HG03432 (cell line): ENCODE measurements around the gene KMT2E.

Experiments used
- ATAC-seq: cut with Tn5 transposase; IDR thresholded peaks from one replicate; pipeline ENCODE4 v1.9.1; 2021; ENCODE audit warnings: mild to moderate bottlenecking, moderate library complexity; ENCODE audit not compliant: unreplicated experiment

The KMT2E gene

DNA sequence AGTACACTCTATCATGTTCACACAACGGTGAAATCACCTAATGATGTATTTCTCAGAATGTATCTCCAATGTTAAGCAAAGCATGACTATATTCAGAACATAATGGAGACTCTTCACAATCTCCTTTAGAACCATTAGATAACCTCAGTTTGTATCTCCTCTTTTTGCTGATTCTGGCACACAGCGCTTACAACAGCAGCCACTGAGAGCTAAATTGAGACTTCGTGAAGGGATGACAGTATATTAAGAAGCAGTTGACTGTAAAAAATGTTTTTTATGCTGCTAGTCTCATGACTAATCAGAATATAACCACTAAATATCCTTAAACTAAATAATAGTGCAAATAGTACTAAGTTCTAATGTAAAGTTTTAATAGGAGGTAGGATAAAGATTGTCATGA, 46.9 kb downstream of the KMT2E start:
- no peak for ATAC-seq

DNA sequence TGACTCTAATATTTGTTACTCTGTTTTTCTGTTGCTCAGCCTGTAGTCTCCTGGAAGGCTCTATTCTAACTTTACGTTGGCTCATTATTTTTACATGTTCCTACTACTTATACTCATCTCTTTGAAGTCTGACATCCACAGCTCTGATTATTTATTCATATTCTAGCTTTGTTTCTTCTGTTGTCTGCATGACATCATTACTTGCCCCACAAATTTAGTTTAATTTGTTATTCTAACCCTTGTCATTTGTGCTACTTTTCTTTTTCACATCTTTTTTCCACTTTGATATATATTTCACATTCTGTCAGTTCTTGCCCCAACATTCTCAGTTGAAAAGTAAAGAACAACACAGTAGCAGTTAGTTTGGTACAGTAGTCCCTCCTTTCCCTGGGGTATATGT, 51.1 kb downstream of the KMT2E start:
- ATAC-seq = no peak

DNA sequence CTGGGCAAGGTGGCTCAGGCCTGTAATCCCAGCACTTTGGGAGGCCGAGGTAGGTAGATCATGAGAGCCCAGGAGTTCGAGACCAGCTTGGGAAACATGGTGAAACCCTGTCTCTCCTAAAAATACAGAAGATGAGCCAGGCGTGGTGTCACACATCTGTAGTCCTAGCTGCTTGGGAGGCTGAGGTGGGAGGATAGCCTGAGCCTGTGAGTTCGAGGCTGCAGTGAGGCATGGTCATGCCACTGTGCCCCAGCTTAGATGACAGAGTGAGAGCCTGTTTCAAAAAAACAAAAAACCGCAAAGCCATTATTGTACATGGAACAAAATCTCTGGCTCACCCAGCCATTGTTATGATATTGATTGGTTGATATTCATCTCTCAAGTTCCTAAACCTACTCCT, 53.7 kb downstream of the KMT2E start:
- ATAC-seq = no peak

DNA sequence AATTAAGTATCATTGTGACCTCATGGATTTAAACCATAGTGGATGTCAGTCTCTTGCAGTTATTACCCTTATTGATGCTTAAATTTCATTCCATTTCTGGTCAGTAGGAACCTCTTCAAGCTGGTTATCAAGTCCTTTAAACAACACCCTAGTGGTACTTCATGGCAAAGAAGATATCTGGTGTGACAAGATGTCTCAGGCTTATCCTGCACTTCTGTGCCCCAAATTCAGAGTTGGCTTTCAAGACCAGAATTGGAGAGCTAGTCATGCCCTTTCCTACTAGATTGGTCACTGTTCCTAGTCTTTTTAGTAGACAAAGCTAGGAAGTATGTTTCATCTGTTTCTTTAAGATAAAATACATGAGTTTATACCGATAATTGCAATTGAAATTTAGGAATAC, 54.9 kb downstream of the KMT2E start:
- no peak for ATAC-seq

DNA sequence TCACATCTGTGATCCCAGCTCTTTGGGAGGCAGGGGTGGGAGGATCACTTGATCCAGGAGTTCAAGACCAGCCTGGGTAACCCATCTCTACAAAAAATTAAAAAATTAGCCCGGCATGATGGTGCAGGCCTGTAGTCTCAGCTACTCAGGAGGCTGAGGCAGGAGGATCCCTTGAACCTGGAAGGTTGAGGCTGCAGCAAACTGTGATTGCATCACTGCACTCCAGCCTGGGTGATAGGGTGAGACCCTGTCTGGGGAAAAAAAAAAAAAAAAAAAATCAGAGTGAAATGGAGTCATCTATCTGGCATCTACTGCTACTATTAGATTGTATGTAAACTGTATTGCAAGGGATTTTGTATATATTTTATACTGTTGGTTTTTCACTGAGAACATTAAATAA, 59.1 kb downstream of the KMT2E start:
- no peak for ATAC-seq

DNA sequence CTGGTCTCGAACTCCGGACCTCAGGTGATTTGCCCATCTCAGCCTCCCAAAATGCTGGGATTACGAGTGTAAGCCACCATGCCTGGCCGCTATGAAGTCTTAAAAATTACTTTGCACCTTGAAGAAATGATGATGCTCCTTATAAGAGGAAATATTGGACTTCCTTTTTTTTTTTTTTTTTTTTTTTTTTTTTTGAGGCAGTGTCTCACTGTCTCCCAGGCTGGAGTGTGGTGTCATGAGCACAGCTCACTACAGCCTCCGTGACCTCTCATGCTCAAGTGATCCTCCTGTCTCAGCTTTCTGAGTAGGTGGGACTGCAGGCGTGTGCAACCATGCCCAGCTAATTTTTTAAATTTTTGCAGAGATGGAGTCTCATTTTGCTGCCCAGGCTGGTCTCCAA, 65.3 kb downstream of the KMT2E start:
- no peak for ATAC-seq

DNA sequence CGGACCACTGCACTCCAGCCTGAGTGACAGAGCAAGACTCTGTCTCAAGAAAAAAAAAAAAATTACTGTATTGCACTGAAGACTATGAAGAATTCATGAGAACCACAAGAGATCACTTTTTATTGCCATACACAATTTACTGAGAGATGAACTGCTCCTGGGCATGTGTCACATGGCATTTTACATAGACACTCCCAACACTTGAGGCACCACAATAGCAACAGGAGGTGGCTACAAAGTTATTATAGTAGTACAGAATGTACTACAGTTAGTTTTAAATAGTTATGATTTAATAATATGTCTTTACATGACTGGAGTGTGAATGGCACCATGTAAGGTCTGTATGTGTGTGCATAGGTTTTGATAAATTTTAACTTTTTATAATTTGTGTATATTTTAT, 70.6 kb downstream of the KMT2E start:
- no peak for ATAC-seq

DNA sequence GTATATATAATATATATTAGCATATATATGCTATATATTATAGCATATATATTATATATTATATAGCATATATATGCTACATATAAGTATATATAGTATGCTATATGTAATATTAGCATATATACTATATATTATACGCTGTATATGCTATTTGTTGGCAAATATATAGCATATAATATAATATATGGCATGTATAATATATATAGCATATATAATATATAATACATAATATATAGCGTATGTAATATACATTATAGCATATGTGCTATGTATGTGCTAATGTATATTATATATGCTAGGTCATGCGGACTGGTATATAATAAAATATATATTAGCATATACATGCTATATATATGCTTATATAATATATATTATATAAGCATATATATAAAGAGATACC, 72.8 kb downstream of the KMT2E start:
- ATAC-seq = no peak

DNA sequence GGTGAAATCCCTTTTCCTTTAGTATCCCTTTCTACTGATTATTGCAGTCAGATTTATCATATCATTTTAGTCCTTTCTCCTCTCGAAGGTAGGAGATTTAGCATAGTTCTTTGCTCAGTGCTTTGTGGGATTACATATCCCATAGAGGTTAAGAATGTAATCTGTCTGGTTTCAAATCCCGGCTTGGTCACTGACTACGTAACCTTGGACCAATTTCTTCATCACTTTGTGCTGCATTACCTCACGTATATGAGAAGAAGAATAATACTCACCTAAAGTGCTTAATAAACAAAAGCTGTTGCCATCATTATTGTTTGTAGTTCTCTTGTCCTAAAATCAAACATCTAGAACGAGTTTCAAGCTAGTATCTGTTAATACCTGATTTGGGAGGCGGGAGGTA, 74.0 kb downstream of the KMT2E start:
- no peak for ATAC-seq

DNA sequence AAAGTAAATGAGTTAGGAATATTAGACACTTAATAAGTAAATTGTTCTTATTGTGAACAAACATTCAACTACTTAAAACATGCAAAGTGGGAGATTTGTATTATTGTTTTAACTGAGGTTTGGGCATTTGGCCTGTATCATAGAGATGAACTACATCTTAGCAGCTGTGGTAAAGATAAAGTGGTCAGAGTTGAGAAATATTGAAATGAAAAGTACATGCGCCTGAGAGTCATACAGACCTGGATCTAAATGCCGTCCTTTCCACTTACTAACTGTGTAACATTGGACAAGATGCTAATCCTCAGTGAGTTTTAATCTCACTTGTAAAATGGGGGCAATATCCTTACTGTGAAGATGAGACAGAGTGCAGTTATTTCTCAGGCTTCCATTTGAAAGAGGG, 74.5 kb downstream of the KMT2E start:
- ATAC-seq = no peak

DNA sequence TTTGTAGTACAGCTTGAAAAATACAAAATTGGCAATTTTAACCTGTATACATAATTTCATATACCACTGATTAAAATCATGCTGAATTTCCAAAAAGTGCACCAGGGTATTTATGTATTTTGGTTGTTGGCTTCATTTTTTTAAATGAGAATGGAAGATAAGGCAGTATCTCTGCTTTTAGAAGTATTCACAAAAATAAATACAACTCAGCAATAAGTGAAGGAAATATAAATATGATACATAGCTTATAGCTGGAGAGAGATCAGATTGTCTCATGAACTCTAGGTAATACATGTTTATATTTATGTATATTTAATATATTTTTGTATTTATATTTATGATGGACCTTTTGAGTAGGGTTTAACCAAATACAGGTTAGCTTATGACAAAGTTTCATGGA, 81.0 kb downstream of the KMT2E start:
- ATAC-seq = no peak

DNA sequence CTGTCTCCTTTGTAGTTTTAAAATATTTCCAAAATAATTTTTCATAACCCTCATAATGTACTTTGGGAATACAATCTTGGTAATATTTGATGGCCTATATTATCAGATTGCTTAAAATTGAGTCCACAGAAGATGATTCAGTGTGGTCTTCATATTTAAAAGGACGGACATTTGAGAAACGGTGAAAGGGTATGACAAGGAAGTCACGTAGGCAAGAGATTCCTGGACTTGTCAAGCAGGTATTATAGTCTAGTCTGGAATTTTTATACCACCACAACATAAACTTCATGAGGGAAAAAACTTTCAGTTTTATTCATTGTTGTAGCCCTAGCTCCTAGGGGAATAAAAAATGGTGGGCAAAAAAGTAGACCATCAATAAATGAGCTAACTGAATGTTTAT, 82.3 kb downstream of the KMT2E start:
- ATAC-seq = no peak

DNA sequence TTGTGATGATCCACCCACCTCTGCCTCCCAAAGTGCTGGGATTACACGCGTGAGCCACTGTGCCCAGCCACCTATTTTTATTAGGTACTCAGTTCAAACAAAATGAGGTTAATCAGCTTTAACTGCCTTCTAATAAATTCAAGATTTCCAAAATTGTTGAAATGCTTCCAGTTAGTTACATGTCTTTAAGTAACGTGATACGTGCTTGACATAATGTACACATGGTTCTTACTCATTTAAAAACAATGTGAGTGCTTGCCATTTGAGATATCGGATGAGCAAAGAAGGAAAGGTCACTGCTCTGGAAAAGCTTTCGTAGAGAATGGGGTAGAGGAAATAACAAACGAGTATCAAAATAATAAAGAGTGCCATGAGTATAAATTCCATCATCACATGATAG, 83.6 kb downstream of the KMT2E start:
- ATAC-seq = no peak

DNA sequence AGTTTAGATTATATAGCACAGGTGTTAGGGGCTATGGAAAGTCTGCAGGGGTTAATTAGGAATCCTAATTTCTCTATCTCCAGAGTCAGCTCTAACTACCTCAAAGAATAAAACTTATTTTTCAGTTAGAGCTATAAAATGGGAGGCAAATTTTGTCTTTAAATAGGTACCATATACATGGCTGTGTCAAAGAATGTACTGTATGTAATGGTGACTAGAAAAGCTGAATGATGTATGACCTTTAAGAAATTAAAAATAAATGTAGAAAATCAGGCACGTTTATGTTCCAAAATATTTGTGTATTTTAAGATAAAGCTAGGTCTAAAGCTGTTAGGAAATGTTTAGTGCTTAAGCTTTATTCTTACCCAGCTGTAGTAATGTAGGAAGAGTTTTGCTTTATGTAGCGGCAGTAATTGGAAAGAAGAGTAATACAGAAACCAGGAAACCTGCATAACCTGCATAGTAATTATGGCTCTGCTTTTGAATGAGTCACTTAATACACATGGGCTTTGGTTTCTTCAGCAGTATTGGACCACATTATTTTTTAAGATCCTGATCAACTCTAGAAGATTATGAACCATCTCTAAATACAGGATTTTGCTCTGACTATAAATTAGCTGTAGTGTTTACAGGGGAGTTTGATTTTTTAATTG, 85.0 kb downstream of the KMT2E start:
- ATAC-seq = peak; percentile 80

DNA sequence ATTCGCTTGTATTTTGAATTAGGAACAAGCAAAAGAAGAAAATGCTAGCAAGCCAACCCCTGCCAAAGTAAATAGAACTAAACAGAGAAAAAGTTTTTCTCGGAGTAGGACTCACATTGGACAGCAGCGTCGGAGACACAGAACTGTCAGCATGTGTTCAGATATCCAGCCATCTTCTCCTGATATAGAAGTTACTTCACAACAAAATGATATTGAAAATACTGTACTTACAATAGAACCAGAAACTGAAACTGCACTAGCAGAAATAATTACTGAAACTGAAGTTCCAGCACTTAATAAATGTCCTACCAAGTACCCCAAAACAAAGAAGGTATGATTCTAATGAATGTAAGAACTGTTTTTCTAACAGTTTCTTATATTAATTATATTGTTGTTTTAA, 87.9 kb downstream of the KMT2E start:
- ATAC-seq = no peak

DNA sequence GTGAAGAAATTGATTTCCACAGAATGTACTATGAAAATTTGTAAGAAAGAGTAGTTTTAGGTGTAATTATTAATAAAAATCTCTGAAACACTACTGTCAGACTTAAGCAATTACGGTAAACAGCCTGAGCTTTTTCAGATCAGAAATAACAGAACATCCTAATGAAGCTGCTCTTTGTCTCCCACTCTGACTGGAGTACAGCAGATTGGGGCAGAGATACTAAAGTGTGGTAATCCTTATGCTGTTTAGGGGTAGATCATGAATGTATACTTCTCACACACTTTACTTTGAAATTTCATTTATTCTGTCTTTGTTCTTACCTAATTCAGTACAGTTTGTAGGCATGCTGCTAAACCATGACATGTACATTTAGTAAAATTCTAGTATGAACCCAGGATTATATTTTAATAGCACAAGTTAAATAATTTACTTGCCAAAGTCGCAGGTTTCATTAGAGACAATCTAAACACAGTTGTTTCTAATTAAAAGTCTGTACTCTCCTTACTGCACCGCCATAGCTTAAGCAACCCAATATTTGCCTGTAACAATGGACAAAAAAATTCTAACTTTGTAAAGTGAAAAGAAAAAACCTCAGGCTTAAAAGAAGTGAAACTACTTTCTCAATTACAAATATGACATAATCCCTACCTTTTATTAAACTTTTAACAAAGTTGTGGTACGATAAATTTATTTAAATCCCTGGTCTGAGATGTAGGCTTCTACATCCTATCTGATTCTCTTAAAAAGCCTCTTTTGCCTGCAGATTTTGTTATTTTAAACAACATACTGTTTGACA, 88.8 kb downstream of the KMT2E start:
- ATAC-seq = no peak

DNA sequence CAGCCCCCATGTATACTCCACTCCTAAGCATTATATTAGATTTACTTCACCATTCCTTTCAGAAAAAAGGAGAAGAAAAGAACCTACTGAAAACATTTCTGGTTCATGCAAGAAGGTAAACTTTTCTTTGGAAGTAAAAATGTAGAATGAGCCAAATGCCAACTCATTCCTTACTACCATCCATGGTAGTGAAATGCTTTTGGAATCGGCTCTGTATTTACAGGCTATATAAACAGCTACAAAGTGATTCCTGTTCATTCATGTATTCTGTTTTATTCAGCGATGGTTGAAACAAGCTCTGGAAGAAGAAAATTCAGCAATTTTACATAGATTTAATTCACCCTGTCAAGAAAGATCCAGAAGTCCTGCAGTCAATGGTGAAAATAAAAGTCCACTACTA, 91.6 kb downstream of the KMT2E start:
- no peak for ATAC-seq

DNA sequence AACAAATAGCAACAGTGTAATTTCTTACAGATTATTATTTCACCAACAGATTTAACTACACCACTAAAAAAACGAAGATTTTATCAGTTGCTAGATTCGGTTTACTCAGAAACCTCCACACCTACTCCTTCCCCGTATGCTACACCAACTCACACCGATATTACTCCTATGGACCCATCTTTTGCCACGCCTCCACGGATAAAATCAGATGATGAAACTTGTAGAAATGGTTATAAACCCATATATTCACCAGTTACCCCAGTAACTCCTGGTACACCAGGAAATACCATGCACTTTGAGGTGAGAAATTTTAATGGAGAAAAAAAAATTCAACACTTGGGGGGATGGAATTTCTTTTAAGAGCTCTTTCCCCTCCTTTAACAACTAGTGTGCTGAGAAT, 92.5 kb downstream of the KMT2E start:
- no peak for ATAC-seq

DNA sequence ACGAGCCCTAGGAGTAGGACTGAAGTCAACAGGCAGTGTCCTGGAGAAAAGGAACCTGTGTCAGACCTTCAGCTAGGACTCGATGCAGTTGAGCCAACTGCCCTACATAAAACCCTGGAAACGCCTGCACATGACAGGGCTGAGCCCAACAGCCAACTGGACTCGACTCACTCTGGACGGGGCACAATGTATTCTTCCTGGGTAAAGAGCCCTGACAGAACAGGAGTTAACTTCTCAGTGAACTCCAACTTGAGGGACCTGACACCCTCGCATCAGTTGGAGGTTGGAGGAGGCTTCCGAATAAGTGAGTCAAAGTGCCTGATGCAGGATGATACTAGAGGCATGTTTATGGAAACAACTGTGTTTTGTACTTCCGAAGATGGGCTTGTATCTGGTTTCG, 93.5 kb downstream of the KMT2E start:
- no peak for ATAC-seq

DNA sequence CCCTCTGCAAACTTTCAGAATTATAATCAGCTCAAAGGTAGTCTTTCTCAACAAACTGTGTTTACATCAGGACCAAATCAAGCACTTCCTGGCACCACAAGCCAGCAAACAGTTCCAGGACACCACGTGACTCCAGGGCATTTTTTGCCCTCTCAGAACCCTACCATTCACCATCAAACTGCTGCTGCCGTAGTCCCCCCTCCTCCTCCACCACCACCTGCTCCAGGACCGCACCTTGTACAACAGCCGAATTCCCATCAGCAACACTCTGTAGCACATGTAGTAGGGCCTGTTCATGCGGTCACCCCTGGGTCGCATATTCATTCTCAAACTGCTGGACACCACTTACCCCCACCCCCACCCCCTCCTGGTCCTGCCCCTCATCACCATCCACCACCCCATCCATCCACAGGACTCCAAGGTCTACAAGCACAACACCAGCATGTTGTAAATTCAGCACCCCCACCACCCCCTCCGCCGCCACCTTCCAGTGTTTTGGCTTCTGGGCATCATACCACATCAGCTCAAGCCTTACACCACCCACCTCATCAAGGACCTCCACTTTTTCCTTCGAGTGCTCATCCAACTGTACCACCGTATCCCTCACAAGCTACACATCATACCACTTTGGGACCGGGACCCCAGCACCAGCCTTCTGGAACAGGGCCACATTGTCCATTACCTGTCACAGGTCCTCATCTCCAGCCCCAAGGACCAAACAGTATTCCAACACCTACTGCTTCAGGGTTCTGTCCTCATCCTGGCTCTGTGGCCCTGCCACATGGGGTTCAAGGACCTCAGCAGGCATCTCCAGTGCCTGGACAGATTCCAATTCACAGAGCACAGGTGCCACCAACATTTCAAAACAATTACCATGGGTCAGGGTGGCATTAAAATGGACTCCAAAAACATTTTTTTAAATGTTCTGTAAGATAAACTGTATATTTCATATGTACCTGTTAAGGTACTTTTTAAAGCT, 98.7 kb downstream of the KMT2E start:
- no peak for ATAC-seq
